GM18499 (cell line): ENCODE measurements around the gene ZNF575.
"Not testable (repeated sequence)": the region's sequence is repeated elsewhere in the genome, so short reads cannot be mapped to it uniquely, and the experiment has no call there.

ENCODE experiments used
- ATAC-seq: cut with Tn5 transposase; IDR thresholded peaks from one replicate; pipeline ENCODE4 v1.9.1; 2021; ENCODE audit warnings: moderate number of reproducible peaks; ENCODE audit not compliant: insufficient read depth, unreplicated experiment

Gene ZNF575

GRCh38 chr19:43507880-43508279 is 25.1 kb upstream of the ZNF575 start:
- ATAC-seq = no peak

DNA sequence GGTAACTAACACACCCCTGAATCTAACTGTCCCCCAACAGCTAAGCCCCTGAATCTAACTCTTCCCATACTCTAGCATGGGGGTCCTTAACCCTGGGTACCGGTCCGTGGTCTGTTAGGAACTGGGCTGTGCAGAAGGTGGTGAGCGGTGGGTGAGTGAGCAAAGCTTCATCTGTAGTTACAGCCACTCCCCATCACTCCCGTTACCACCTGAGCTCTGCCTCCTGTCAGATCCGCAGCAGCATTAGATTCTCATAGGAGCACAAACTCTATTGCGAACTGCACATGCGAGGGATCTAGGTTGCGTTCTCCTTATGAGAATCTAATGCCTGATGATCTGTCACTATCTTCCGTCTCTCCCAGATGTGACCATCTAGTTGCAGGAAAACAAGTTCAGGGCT is 22.3 kb upstream of the ZNF575 start:
- no peak for ATAC-seq

- ATAC-seq = no peak
These were observed 21.7 kb upstream of the ZNF575 start for GRCh38 chr19:43511324-43511723.

GRCh38 chr19:43512399-43512798 is 20.6 kb upstream of the ZNF575 start:
- not testable (repeated sequence) for ATAC-seq

DNA sequence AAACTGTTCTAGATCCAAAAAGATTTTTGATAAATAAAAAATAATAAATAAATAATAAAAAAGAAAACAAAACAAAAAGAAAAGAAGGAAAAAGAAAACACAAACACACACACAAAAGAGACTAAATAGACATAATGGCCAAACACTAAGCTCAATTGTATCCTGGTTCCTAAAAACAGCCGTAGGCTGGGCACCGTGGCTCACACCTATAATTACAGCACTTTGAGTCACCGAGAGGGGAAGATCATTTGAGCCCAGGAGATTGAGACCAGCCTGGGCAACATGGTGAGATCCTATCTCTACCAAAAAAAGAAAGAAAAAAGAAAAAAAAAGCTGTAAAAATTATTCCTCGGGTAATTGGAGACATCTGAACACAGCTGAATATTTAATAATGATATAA is 14.9 kb upstream of the ZNF575 start:
- ATAC-seq = no peak

- ATAC-seq = no peak
These were observed 13.4 kb upstream of the ZNF575 start for GRCh38 chr19:43519436-43520088.

- ATAC-seq = no peak
These were observed 10.1 kb upstream of the ZNF575 start for GRCh38 chr19:43522929-43523328.

DNA sequence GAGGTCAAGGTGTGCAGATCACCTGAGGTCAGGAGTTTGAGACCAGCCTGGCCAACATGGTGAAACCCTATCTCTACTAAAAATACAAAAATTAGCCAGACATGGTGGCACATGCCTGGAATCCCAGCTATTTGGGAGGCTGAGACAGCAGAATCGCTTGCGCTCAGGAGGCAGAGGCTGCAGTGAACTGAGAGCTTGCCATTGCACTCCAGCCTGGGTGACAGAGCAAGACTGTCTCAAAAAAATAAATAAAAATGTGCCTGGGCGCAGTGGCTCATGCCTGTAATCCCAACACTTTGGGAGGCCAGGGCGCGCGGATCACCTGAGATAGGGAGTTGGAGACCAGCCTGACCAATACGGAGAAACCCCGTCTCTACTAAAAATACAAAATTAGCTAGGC is 9.3 kb upstream of the ZNF575 start:
- not testable (repeated sequence) for ATAC-seq

DNA sequence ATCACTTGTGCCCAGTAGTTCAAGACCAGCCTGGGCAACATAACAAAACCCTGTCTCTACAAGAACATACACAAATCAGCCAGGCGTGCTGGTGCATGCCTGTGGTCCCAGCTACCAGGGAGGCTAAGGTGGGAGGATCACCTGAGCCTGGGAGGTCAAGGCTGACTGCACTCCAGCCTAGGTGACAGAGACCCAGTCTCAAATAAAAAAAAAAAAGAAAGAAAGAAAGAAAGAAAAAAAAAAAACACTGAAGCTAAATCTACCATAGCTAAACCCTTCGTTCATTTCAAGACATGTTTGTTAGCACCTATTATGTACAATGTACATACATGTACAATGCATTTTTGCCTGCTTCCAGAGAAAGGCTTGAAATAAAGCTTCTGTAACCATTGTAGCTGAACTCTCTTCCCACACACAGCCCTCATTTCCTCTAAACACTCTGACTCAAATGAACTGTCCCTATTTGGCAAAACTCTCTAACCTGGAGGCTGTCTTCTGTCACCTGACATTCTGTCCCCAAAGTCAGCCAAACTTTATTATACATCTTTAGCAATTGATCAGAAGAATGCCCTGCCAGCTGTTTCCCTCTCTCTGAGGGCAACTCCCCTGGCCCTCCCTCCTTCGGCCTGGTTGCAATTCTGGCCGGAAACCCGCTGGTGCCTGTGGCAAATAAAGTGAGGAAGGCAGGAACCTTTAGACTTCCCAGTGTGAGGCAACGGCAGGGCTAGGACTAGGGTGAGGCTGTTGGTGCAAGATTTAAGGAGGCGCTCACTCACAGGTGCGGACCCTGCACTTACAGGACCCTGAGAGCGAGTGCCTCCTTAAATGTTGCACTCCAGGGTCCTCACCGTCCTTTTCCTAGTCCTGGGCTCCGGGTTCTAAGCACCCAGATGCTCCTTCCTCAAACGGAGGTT is 7.8 kb upstream of the ZNF575 start:
- ATAC-seq = no peak

- ATAC-seq = no peak
These were observed 6.9 kb upstream of the ZNF575 start for GRCh38 chr19:43525836-43526771.

GRCh38 chr19:43526884-43527859 is 5.8 kb upstream of the ZNF575 start, which contains the start of gene ETHE1:
ETHE1 (minus strand) TSS chr19:43527201; CDS start chr19:43527177, 24 bp downstream.
- ATAC-seq = no peak

- ATAC-seq = no peak
These were observed 4.9 kb upstream of the ZNF575 start for GRCh38 chr19:43527860-43528622.

DNA sequence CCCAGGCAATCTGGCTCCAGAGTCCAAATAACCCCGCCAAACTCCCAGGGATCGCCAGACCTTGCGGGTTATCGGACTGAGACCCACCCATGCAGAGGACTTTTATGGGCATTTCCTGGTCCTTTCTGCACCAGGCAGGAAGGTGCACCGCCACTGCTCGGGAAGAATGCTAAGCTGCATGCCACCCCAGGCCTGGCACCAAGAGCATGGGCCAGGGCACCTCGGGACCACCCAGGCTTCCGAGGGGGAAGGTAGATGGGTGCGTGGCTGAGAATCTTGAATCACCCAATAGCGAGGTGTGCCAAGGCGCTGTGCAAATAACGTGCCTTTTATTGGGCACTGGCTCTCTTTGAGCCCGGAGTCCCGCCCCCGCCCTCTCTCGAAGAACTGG is 422 bp upstream of the ZNF575 start:
- no peak for ATAC-seq

DNA sequence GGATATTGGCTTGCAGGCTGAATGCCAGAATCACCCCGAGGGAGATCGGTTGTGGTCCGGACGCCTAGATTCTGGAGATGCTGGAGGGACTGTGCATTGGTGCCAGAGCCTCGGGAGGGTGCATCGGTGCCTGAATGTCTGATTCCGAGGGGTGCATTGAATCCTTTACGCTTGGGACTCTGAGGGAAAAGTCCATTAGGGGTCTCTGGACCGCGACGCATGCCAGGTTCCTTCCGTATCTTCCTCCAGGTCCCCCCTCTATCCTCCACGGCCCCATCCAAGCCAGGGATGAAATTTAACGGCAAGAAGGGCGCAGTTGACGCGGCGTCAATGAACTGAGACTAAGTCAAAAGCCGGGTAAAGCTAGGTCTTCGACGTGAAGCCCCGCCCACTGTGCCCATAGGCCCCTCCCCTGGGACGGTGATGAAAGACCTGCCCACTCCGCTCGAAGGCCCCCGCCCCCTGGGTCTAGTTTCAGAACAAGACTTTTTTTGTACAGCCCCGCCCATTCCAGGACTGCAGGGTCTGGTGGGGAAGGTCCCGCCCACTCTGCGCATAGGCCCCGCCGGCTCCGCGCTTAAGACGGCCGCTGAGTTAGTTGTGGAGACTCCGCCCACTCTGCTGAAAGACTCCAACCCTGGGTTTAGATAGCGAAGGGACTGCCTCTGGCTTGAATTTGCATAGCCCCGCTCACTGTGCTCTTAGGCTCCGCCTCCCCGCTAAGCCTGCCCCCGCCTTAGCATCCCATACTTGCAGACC is 737 bp downstream of the ZNF575 start:
- peak; percentile 44 for ATAC-seq

DNA sequence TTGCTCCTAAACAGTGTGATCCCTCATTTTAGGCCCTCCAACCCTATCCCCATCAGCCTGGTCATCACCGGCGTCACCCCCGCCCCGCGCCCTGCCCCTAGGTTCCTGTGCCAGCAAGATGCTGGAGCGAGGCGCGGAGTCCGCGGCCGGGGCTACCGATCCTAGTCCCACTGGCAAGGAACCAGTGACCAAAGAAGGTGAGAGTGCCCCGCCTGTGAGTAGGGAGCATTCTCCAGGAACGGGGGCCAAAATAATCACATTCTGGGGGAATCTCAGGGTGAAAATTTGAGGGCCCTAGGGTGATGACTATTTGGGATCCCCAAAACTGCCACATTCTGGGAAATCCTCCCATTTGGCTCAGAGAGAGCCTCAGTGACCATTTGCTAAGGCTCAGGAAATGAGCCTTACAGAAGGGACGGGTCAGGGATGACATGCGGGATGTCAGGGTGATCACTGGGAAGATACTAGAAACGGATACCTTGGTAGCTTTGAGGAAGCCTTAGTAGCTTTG is 1.4 kb downstream of the ZNF575 start:
- no peak for ATAC-seq

GRCh38 chr19:43534816-43535761 is 2.1 kb downstream of the ZNF575 start:
- no peak for ATAC-seq

GRCh38 chr19:43538922-43539321 is 5.9 kb downstream of the ZNF575 start:
- ATAC-seq = no peak
